Suprapubic skin (tissue), 4 donors: ENCODE measurements around the gene PRPF19. TPM values are rescaled to one million over a fixed set of nuclear protein-coding genes. Genes with fewer than 3 reads are reported as not detected.

Source experiments
- DNase-seq, 2 donors: peaks; one replicate each; pipeline ENCODE4 v3.0.0-alpha.2; 2019; ENCODE audit warnings: low spot score in 2 of 2
- H3K27ac ChIP-seq: fragments of 200-600 bp; sonication (generic); one replicate; pipeline ENCODE4 v1.5.1; 2019
- H3K27me3 ChIP-seq: fragments of 200-600 bp; sonication (generic); one replicate; pipeline ENCODE4 v1.5.1; 2019
- H3K36me3 ChIP-seq: fragments of 200-600 bp; sonication (generic); one replicate; pipeline ENCODE4 v1.5.1; 2019
- H3K4me1 ChIP-seq: fragments of 200-600 bp; sonication (generic); one replicate; pipeline ENCODE4 v1.5.1; 2019
- H3K4me3 ChIP-seq: fragments of 200-600 bp; sonication (generic); one replicate; pipeline ENCODE4 v1.5.1; 2019; ENCODE audit warnings: mild to moderate bottlenecking
- H3K9me3 ChIP-seq: fragments of 200-600 bp; sonication (generic); one replicate; pipeline ENCODE4 v1.5.1; 2019
- CTCF ChIP-seq, 2 donors: fragments of 200-600 bp in 1 of 2; fragments of 450-650 bp in 1 of 2; sonication (generic) in 1 of 2; IDR thresholded peaks; one replicate each; pipeline ENCODE4 v1.5.1; 2016 to 2019; ENCODE audit warnings: antibody characterized with exemption in 2 of 2, mild to moderate bottlenecking in 1 of 2, moderate library complexity in 1 of 2
- EP300 ChIP-seq: sonication (generic); formaldehyde crosslinking; IDR thresholded peaks from one replicate; pipeline ENCODE4 v1.6.1; 2017; ENCODE audit warnings: antibody characterized with exemption
- POLR2A ChIP-seq, 2 donors: fragments of 450-650 bp; IDR thresholded peaks; one replicate each; pipeline ENCODE4 v1.6.1; 2017; ENCODE audit warnings: antibody characterized with exemption in 2 of 2, mild to moderate bottlenecking in 2 of 2, moderate library complexity in 2 of 2
- POLR2AphosphoS5 ChIP-seq, 3 donors: sonication (generic); formaldehyde crosslinking; IDR thresholded peaks; one replicate each; pipeline ENCODE4 v1.6.1; 2017; ENCODE audit warnings: antibody characterized with exemption in 3 of 3
- WGBS: methylation state at CpG from one replicate; pipeline ENCODE4 v1.1.5; 2018; 5-methylcytosine and 5-hydroxymethylcytosine counted together
- total RNA-seq, 4 donors: library from RNA; depleted of rRNA; stranded (reverse); fragments of >200 nt; gene quantifications; one replicate each; pipeline ENCODE4 v1.1.0, GENCODE V29; 2016

Gene PRPF19
- total RNA-seq, 4 donors from 2014 or later: 101 to 153 (median 116) TPM

GRCh38 chr11:60900673-60901404, 5.5 kb downstream of the PRPF19 start:
- peaks cover 24% of the 10 kb centered on the region for H3K4me1 ChIP-seq
- WGBS: 65% methylated on average over 9 of the region's 13 CpGs

GRCh38 chr11:60899977-60900376, 6.4 kb downstream of the PRPF19 start:
- TF ChIP-seq CTCF (IDR thresholded peaks at IDR 0.05): no peak
- TF ChIP-seq EP300: no peak
- TF ChIP-seq POLR2A (IDR thresholded peaks at IDR 0.05): no peak
- TF ChIP-seq POLR2AphosphoS5 (IDR thresholded peaks at IDR 0.05): no peak
- Histone ChIP-seq H3K4me3 (no peak overlapping the region), H3K36me3 (peaks cover 86% of the 10 kb centered on the region), H3K9me3 (no peaks in the 10 kb centered on the region), H3K27me3 (no peaks in the 10 kb centered on the region), H3K4me1 (peaks cover 16% of the 10 kb centered on the region), H3K27ac (no peak overlapping the region)
- 67% methylated on average over 4 of the region's 4 CpGs for WGBS
- no peak for DNase-seq

More at GRCh38 chr11:60900673-60901404, 5.5 kb downstream of the PRPF19 start:
- TF ChIP-seq POLR2AphosphoS5 (IDR thresholded peaks at IDR 0.05) (no peak), CTCF (IDR thresholded peaks at IDR 0.05) (no peak), EP300 (no peak)
- no peak for DNase-seq
- H3K27ac ChIP-seq: no peak overlapping the region
- H3K27me3 ChIP-seq: no peaks in the 10 kb centered on the region
- H3K36me3 ChIP-seq: peaks cover 77% of the 10 kb centered on the region
- no peak overlapping the region for H3K4me3 ChIP-seq
- no peaks in the 10 kb centered on the region for H3K9me3 ChIP-seq

GRCh38 chr11:60899046-60899936, 7.1 kb downstream of the PRPF19 start:
- Histone ChIP-seq H3K36me3 (peaks cover 93% of the 10 kb centered on the region), H3K4me1 (peaks cover 9% of the 10 kb centered on the region), H3K27me3 (no peaks in the 10 kb centered on the region), H3K9me3 (no peaks in the 10 kb centered on the region), H3K27ac (no peak overlapping the region), H3K4me3 (no peak overlapping the region)
- no peak for DNase-seq
- TF ChIP-seq EP300 (no peak), CTCF (IDR thresholded peaks at IDR 0.05) (peak; percentile 73 to 94)
- 62% methylated on average over 12 of the region's 12 CpGs for WGBS

GRCh38 chr11:60897496-60897895, 8.9 kb downstream of the PRPF19 start:
- Histone ChIP-seq H3K4me1 (no peaks in the 10 kb centered on the region), H3K4me3 (no peak overlapping the region), H3K9me3 (no peaks in the 10 kb centered on the region), H3K27me3 (no peaks in the 10 kb centered on the region), H3K36me3 (peaks cover 98% of the 10 kb centered on the region), H3K27ac (no peak overlapping the region)
- DNase-seq: no peak
- TF ChIP-seq POLR2A (IDR thresholded peaks at IDR 0.05) (no peak), EP300 (no peak), CTCF (IDR thresholded peaks at IDR 0.05) (no peak), POLR2AphosphoS5 (IDR thresholded peaks at IDR 0.05) (no peak)
- 91% methylated on average over 4 of the region's 4 CpGs for WGBS

GRCh38 chr11:60895687-60896086, 10.7 kb downstream of the PRPF19 start:
- H3K9me3 ChIP-seq: no peaks in the 10 kb centered on the region
- no peaks in the 10 kb centered on the region for H3K27me3 ChIP-seq
- H3K27ac ChIP-seq: no peak overlapping the region
- no peak for TF ChIP-seq EP300
- no peak for TF ChIP-seq POLR2A (IDR thresholded peaks at IDR 0.05)
- TF ChIP-seq CTCF (IDR thresholded peaks at IDR 0.05): no peak
- no peak for TF ChIP-seq POLR2AphosphoS5 (IDR thresholded peaks at IDR 0.05)
- peaks cover 94% of the 10 kb centered on the region for H3K36me3 ChIP-seq
- WGBS: 89% methylated on average over 5 of the region's 5 CpGs
- no peak for DNase-seq
- no peak overlapping the region for H3K4me3 ChIP-seq
- peaks cover 3% of the 10 kb centered on the region for H3K4me1 ChIP-seq
